Muscle of arm (tissue), 12 donors: ENCODE measurements around the gene C21orf91. TPM values are rescaled to one million over a fixed set of nuclear protein-coding genes. Genes with fewer than 3 reads are reported as not detected.

ENCODE experiments used
- polyA plus RNA-seq, 12 donors: library from polyadenylated mRNA; unstranded; fragments of 120-200 nt; gene quantifications; one replicate each; pipeline ENCODE4 v1.2.1, GENCODE V29; 2013; ENCODE audit not compliant: insufficient read length in 12 of 12

Gene C21orf91
- polyA plus RNA-seq, 12 donors = 19.2 to 30.8 (median 20.0) TPM; not detected in 1

Other genes starting within 250 kb of the C21orf91 start
- 10 to 100 TPM in 11 of 12 donors, not detected in 1; 25.3 to 44.3 (median 36.9) TPM for gene BTG3, start 206.5 kb downstream of the C21orf91 start, polyA plus RNA-seq